HepG2 (cell line): Measurements from ENCODE around the gene DDX23. TPM values are rescaled to one million over a fixed set of nuclear protein-coding genes. Genes with fewer than 3 reads are reported as not detected.

Experiments used
- CCAR2 ChIP-seq: fragments of 200-400 bp; formaldehyde crosslinking; optimal IDR thresholded peaks from 2 replicates; pipeline ENCODE3; 2018; ENCODE audit warnings: low read depth, mild to moderate bottlenecking, low read length, moderate library complexity
- CCDC6 ChIP-seq: sonication (generic); formaldehyde crosslinking; IDR thresholded peaks from 2 replicates; pipeline ENCODE4 v1.8.1; 2022; ENCODE audit warnings: mild to moderate bottlenecking, missing genetic modification reagents, moderate library complexity
- KLF11 ChIP-seq: IDR thresholded peaks from 2 replicates; pipeline ENCODE4 v1.6.1; 2016; ENCODE audit warnings: missing compliant biosample characterization
- SPEN ChIP-seq: sonication (generic); formaldehyde crosslinking; IDR thresholded peaks from 2 replicates; pipeline ENCODE4 v1.5.1; 2020; ENCODE audit warnings: low read depth, mild to moderate bottlenecking, missing genetic modification reagents
- ZFP36L1 ChIP-seq: sonication (generic); formaldehyde crosslinking; IDR thresholded peaks from 2 replicates; pipeline ENCODE4 v1.8.0; 2022; ENCODE audit warnings: mild to moderate bottlenecking, missing genetic modification reagents, moderate library complexity
- ZNF232 ChIP-seq: sonication (generic); formaldehyde crosslinking; IDR thresholded peaks from 2 replicates; pipeline ENCODE4 v1.4.0; 2020; ENCODE audit warnings: missing genetic modification reagents, borderline replicate concordance
- ZNF556 ChIP-seq: sonication (generic); formaldehyde crosslinking; IDR thresholded peaks from 2 replicates; pipeline ENCODE4 v1.4.0; 2020; ENCODE audit warnings: mild to moderate bottlenecking, missing genetic modification reagents, borderline replicate concordance
- ZSCAN31 ChIP-seq: sonication (generic); formaldehyde crosslinking; IDR thresholded peaks from 2 replicates; pipeline ENCODE4 v1.5.0; 2020; ENCODE audit warnings: low read depth, mild to moderate bottlenecking, missing genetic modification reagents
- polyA plus RNA-seq, 8 experiments: library from polyadenylated mRNA; depleted of rRNA in 3 of 8; stranded (reverse) in 7 of 8; unstranded in 1 of 8; fragments of >200 nt; fragmentation: Illumina TruSeq in 4 of 8; extraction: Trizol in 4 of 8; gene quantifications; 2 replicates each; pipeline versions ENCODE4 v1.2.1 to v1.2.3, GENCODE V29; 2011 to 2016; ENCODE audit warnings: low read depth in 4 of 8, missing spikeins in 1 of 8, mixed read lengths in 1 of 8; ENCODE audit not compliant: insufficient read depth in 1 of 8
- total RNA-seq, 5 experiments: library from RNA; depleted of rRNA; stranded (reverse); fragments of >200 nt; fragmentation: Illumina TruSeq; extraction: Trizol; gene quantifications; 2 replicates each; pipeline ENCODE4 v1.2.3, GENCODE V29; 2016; ENCODE audit warnings: low read depth in 1 of 5
- TF ChIP-seq, protein P1 (sequence below): IDR thresholded peaks from 2 replicates; pipeline ENCODE4 v1.4.0; 2020; ENCODE audit warnings: mild to moderate bottlenecking, missing genetic modification reagents
- TF ChIP-seq, protein P2 (sequence below): sonication (generic); formaldehyde crosslinking; IDR thresholded peaks from 2 replicates; pipeline ENCODE4 v1.8.1; 2023; ENCODE audit warnings: mild to moderate bottlenecking, missing genetic modification reagents
- TF ChIP-seq, protein P3 (sequence below): fragments of 450-650 bp; IDR thresholded peaks from 2 replicates; pipeline ENCODE4 v1.6.1; 2017; ENCODE audit warnings: mild to moderate bottlenecking
- TF ChIP-seq, protein P4 (sequence below): sonication (generic); formaldehyde crosslinking; IDR thresholded peaks from 2 replicates; pipeline ENCODE4 v1.8.0; 2022; ENCODE audit warnings: mild to moderate bottlenecking, missing genetic modification reagents, borderline replicate concordance
- TF ChIP-seq, protein P5 (sequence below): sonication (generic); formaldehyde crosslinking; IDR thresholded peaks from 2 replicates; pipeline ENCODE4 v1.5.1; 2020; ENCODE audit warnings: missing genetic modification reagents, mild to moderate bottlenecking, borderline replicate concordance
- TF ChIP-seq, protein P6 (sequence below): fragments of 450-650 bp; IDR thresholded peaks from 2 replicates; pipeline ENCODE4 v1.6.1; 2016

DDX23 gene
- total and polyA plus RNA-seq, 2 of the 13 experiments (the other 11 are each of a cell fraction or from before 2014, with no cell fraction given), result 35.7 to 90.0 TPM

DNA sequence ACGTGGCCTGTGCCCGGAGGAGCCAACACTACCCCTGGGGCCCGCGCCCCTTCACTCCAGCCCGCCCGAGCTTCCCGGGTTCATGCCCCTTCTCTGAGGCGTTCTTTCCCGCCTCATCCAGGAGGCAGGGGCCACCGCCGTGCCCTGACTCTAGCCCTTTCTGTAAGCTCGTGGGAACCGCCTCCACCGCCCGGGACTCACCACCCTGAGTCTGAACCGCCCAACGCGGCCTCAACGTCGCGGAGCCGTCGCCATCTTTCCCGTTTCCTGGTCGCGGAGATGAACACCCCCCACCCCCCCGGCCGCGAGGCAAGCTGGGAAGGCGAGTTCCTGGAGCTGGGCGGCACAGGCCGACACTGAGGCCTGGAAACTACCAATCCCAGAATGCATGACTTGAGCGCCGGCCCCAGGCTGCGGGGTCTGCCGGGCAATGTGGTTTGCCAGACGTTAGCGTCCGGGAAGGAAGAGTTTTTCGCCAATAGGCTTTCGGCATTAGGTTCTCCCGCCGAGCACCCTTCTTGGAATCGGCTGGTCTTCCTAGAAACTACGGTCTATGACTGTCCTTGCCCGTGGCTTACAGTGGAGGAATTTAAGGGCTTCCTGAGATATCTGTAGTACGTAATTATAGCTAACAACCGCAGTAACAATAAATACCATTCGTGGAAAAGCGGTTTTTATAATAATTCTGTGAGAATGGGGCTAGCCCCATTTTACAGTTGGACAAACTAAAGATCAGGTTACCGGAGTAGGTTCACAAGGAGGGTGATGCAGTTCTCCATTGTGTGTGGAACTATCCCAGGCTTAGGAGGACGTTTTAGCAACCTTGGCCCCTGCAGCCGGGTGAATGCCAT is at the start of gene DDX23 (continued):
- TF ChIP-seq, protein P1, sequence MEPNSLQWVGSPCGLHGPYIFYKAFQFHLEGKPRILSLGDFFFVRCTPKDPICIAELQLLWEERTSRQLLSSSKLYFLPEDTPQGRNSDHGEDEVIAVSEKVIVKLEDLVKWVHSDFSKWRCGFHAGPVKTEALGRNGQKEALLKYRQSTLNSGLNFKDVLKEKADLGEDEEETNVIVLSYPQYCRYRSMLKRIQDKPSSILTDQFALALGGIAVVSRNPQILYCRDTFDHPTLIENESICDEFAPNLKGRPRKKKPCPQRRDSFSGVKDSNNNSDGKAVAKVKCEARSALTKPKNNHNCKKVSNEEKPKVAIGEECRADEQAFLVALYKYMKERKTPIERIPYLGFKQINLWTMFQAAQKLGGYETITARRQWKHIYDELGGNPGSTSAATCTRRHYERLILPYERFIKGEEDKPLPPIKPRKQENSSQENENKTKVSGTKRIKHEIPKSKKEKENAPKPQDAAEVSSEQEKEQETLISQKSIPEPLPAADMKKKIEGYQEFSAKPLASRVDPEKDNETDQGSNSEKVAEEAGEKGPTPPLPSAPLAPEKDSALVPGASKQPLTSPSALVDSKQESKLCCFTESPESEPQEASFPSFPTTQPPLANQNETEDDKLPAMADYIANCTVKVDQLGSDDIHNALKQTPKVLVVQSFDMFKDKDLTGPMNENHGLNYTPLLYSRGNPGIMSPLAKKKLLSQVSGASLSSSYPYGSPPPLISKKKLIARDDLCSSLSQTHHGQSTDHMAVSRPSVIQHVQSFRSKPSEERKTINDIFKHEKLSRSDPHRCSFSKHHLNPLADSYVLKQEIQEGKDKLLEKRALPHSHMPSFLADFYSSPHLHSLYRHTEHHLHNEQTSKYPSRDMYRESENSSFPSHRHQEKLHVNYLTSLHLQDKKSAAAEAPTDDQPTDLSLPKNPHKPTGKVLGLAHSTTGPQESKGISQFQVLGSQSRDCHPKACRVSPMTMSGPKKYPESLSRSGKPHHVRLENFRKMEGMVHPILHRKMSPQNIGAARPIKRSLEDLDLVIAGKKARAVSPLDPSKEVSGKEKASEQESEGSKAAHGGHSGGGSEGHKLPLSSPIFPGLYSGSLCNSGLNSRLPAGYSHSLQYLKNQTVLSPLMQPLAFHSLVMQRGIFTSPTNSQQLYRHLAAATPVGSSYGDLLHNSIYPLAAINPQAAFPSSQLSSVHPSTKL (CRISPR knock-in tag), result peak; percentile 47; the same call in 1 of the 2 replicates
- TF ChIP-seq ZSCAN31 (CRISPR knock-in tag), result no peak; the same call in none of the 2 replicates
- TF ChIP-seq ZNF232, result peak; percentile 81; the same call in 1 of the 2 replicates
- TF ChIP-seq, protein P2, sequence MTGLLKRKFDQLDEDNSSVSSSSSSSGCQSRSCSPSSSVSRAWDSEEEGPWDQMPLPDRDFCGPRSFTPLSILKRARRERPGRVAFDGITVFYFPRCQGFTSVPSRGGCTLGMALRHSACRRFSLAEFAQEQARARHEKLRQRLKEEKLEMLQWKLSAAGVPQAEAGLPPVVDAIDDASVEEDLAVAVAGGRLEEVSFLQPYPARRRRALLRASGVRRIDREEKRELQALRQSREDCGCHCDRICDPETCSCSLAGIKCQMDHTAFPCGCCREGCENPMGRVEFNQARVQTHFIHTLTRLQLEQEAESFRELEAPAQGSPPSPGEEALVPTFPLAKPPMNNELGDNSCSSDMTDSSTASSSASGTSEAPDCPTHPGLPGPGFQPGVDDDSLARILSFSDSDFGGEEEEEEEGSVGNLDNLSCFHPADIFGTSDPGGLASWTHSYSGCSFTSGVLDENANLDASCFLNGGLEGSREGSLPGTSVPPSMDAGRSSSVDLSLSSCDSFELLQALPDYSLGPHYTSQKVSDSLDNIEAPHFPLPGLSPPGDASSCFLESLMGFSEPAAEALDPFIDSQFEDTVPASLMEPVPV (CRISPR knock-in tag), result no peak; the same call in 1 of the 2 replicates
- TF ChIP-seq, protein P3, sequence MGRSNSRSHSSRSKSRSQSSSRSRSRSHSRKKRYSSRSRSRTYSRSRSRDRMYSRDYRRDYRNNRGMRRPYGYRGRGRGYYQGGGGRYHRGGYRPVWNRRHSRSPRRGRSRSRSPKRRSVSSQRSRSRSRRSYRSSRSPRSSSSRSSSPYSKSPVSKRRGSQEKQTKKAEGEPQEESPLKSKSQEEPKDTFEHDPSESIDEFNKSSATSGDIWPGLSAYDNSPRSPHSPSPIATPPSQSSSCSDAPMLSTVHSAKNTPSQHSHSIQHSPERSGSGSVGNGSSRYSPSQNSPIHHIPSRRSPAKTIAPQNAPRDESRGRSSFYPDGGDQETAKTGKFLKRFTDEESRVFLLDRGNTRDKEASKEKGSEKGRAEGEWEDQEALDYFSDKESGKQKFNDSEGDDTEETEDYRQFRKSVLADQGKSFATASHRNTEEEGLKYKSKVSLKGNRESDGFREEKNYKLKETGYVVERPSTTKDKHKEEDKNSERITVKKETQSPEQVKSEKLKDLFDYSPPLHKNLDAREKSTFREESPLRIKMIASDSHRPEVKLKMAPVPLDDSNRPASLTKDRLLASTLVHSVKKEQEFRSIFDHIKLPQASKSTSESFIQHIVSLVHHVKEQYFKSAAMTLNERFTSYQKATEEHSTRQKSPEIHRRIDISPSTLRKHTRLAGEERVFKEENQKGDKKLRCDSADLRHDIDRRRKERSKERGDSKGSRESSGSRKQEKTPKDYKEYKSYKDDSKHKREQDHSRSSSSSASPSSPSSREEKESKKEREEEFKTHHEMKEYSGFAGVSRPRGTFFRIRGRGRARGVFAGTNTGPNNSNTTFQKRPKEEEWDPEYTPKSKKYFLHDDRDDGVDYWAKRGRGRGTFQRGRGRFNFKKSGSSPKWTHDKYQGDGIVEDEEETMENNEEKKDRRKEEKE, result no peak
- peak; percentile 76 for TF ChIP-seq CCDC6 (CRISPR knock-in tag)
- TF ChIP-seq, protein P4, sequence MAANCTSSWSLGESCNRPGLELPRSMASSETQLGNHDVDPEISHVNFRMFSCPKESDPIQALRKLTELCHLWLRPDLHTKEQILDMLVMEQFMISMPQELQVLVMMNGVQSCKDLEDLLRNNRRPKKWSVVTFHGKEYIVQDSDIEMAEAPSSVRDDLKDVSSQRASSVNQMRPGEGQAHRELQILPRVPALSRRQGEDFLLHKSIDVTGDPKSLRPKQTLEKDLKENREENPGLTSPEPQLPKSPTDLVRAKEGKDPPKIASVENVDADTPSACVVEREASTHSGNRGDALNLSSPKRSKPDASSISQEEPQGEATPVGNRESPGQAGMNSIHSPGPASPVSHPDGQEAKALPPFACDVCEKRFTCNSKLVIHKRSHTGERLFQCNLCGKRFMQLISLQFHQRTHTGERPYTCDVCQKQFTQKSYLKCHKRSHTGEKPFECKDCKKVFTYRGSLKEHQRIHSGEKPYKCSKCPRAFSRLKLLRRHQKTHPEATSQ, result peak; percentile 61; the same call in 1 of the 2 replicates
- TF ChIP-seq, protein P5, sequence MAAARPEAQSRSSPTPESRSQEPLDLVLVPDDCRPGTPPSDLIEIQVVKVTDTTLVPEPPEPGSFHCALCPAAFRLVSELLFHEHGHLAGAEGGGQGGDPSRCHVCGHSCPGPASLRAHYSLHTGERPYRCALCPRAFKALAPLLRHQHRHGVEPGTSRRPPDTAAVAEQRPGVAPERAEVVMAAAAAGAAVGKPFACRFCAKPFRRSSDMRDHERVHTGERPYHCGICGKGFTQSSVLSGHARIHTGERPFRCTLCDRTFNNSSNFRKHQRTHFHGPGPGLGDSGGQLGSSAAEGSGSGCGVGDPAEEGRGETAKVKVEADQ (CRISPR knock-in tag), result no peak; the same call in 1 of the 2 replicates
- TF ChIP-seq, protein P6, sequence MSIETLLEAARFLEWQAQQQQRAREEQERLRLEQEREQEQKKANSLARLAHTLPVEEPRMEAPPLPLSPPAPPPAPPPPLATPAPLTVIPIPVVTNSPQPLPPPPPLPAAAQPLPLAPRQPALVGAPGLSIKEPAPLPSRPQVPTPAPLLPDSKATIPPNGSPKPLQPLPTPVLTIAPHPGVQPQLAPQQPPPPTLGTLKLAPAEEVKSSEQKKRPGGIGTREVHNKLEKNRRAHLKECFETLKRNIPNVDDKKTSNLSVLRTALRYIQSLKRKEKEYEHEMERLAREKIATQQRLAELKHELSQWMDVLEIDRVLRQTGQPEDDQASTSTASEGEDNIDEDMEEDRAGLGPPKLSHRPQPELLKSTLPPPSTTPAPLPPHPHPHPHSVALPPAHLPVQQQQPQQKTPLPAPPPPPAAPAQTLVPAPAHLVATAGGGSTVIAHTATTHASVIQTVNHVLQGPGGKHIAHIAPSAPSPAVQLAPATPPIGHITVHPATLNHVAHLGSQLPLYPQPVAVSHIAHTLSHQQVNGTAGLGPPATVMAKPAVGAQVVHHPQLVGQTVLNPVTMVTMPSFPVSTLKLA, result peak; percentile 20; the same call in 1 of the 2 replicates
- no peak for TF ChIP-seq KLF11 (CRISPR knock-in tag)
- no peak for TF ChIP-seq CCAR2
- peak; percentile 70; the same call in 1 of the 2 replicates for TF ChIP-seq SPEN (CRISPR knock-in tag)
- peak; percentile 77; the same call in 1 of the 2 replicates for TF ChIP-seq ZFP36L1
- TF ChIP-seq ZNF556 (CRISPR knock-in tag), result peak; percentile 35
